ENCODE data around the gene USP43. TPM values are rescaled to one million over a fixed set of nuclear protein-coding genes. Genes with fewer than 3 reads are reported as not detected.
"Not testable (repeated sequence)": the region's sequence is repeated elsewhere in the genome, so short reads cannot be mapped to it uniquely, and the experiment has no call there.

USP43 gene, protein sequence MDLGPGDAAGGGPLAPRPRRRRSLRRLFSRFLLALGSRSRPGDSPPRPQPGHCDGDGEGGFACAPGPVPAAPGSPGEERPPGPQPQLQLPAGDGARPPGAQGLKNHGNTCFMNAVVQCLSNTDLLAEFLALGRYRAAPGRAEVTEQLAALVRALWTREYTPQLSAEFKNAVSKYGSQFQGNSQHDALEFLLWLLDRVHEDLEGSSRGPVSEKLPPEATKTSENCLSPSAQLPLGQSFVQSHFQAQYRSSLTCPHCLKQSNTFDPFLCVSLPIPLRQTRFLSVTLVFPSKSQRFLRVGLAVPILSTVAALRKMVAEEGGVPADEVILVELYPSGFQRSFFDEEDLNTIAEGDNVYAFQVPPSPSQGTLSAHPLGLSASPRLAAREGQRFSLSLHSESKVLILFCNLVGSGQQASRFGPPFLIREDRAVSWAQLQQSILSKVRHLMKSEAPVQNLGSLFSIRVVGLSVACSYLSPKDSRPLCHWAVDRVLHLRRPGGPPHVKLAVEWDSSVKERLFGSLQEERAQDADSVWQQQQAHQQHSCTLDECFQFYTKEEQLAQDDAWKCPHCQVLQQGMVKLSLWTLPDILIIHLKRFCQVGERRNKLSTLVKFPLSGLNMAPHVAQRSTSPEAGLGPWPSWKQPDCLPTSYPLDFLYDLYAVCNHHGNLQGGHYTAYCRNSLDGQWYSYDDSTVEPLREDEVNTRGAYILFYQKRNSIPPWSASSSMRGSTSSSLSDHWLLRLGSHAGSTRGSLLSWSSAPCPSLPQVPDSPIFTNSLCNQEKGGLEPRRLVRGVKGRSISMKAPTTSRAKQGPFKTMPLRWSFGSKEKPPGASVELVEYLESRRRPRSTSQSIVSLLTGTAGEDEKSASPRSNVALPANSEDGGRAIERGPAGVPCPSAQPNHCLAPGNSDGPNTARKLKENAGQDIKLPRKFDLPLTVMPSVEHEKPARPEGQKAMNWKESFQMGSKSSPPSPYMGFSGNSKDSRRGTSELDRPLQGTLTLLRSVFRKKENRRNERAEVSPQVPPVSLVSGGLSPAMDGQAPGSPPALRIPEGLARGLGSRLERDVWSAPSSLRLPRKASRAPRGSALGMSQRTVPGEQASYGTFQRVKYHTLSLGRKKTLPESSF
- total RNA-seq (1 to 10 TPM in 1 of 9 donors, under 1 TPM in 6, not detected in 2; 0.11 to 1.2 (median 0.52) TPM), polyA plus RNA-seq (1 to 10 TPM in 1 of 3 donors, under 1 TPM in 2; 0.11 to 1.1 (median 0.97) TPM)
- long read RNA-seq, donor 1: 0 reads
- long read RNA-seq, donor 2: 0 reads
- long read RNA-seq, donor 3: 0 reads
- long read RNA-seq, donor 4: 0 reads
- long read RNA-seq, donor 5, partial matches to known transcripts: 0 of 2 reads
- long read RNA-seq, donor 5, other reads (novel, unspliced or antisense): 1 of 2 reads
- long read RNA-seq, donor 6: 0 reads
- long read RNA-seq, donor 7: 0 reads
- long read RNA-seq, donor 8, full-length matches to known transcripts: 2 of 2 reads
- long read RNA-seq, donor 8, partial matches to known transcripts: 0 of 2 reads
- long read RNA-seq, donor 8, other reads (novel, unspliced or antisense): 0 of 2 reads
- long read RNA-seq, donor 9: 0 reads
- long read RNA-seq, donor 10: 0 reads

- WGBS, 4 donors: 0 to 3% (median 1%) methylated on average over 3 to 72 of the region's 72 CpGs
- Histone ChIP-seq H3K36me3 (replicated peaks in 1 of 2) (no peaks in the 10 kb centered on the region), H3K4me3 (peak within 1 kb of the TSS in 2 of 4 donors; percentile 19 to 57), H3K27ac (no peak within 1 kb of the TSS), H3K9me3 (replicated peaks in 1 of 3) (no peaks in the 10 kb centered on the region), H3K4me1 (replicated peaks in 1 of 2) (peaks cover 9 to 11% of the 10 kb centered on the region in 2 donors), H3K27me3 (peaks cover 23% of the 10 kb centered on the region)
- TF ChIP-seq POLR2A (IDR thresholded peaks at IDR 0.05): no peak
- TF ChIP-seq CTCF (IDR thresholded peaks at IDR 0.05): no peak
- intact Hi-C loops (cut with DNase I): no loop called here
- peak in 1 of 7 donors; percentile 12 for DNase-seq
Measured at GRCh38 chr17:9644910-9645751, at the start of gene USP43. Gene USP43 (plus strand): TSS chr17:9645517. CDS start chr17:9645633, 116 bp downstream.

DNA sequence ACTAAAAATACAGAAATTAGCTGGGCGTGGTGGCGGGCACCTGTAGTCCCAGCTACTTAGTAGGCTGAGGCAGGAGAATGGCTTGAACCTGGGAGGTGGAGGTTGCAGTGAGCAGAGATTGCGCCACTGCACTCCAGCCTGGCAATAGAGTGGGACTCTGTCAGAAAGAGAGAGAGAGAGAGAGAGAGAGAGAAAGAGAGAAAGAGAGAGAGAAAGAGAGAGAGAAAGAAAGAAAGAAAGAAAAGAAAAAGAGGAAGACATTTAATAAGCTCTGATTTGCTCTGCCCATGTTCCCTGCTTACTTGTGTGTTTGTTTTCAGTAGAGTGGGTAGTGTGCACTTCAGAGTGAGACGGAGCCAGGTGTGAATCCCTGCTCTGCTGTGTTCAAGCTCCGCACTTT lies 47.7 kb upstream of the USP43 start:
- H3K36me3 ChIP-seq (replicated peaks in 1 of 2); H3K4me1 ChIP-seq (replicated peaks in 1 of 2): not testable (repeated sequence)
- WGBS, 4 donors: 87 to 96% (median 90%) methylated on average over 5 of the region's 5 CpGs

DNA sequence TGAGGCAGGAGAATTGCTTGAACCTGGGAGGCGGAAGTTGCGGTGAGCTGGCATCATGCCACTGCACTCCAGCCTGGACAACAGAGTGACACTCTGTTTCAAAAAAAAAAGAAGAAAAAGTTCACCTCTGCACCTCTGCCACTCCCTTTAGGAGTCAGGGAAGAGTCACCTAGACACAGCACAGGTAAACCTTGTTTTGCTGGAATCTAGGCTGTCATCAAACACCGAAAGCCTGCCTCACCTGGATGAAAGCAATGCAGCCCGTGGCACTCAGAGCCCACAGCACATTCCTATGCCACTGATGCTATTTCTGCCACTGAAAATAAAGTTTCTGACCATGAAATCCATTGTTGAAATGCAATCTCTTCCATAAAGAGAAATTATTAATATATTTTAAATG lies 46.7 kb upstream of the USP43 start:
- H3K27me3 ChIP-seq: no peaks in the 10 kb centered on the region
- H3K36me3 ChIP-seq (replicated peaks in 1 of 2): no peaks in the 10 kb centered on the region
- DNase-seq: no peak
- intact Hi-C loops (cut with DNase I): no loop called here
- no peak for TF ChIP-seq CTCF (IDR thresholded peaks at IDR 0.05)
- H3K4me1 ChIP-seq (replicated peaks in 1 of 2): no peaks in the 10 kb centered on the region
- H3K9me3 ChIP-seq (replicated peaks in 1 of 3): no peaks in the 10 kb centered on the region
- no peak overlapping the region for H3K27ac ChIP-seq
- H3K4me3 ChIP-seq: no peak overlapping the region
- WGBS, 4 donors: 92 to 97% (median 93%) methylated on average over 3 to 4 of the region's 4 CpGs

More for the DNA sequence above, 47.7 kb upstream of the USP43 start:
- H3K9me3 ChIP-seq (replicated peaks in 1 of 3); H3K4me3 ChIP-seq; H3K27me3 ChIP-seq; DNase-seq; H3K27ac ChIP-seq; intact Hi-C loops (cut with DNase I): not testable (repeated sequence)

DNA sequence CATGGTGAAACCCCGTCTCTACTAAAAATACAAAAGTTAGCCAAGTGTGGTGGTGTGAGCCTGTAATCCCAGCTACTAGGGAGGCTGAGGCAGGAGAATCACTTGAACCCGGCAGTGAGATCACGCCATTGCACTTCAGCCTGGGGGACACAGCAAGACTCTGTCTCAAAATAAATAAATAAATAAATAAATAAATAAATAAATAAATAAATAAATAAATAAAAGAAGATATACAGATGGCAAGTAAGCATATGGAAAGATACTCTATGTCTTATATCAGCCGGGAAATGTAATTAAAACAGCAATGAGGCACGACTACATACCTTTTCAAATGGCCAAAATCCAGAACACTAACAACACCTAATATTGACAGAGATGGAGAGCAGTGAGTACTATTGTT lies 40.7 kb upstream of the USP43 start:
- not testable (repeated sequence) for DNase-seq; H3K27ac ChIP-seq; H3K9me3 ChIP-seq (replicated peaks in 1 of 3); H3K27me3 ChIP-seq; H3K4me1 ChIP-seq (replicated peaks in 1 of 2); H3K36me3 ChIP-seq (replicated peaks in 1 of 2); H3K4me3 ChIP-seq
- intact Hi-C loops (cut with DNase I): loop anchor here in 1 of 2 donors (10.0 kb wide), 1 partner anchor 60 kb away; no protein-coding TSS in a partner anchor
- 80 to 87% (median 82%) methylated on average over 5 of the region's 5 CpGs for WGBS, 4 donors

All from adrenal gland (tissue), 19 donors.